LNCaP clone FGC (cell line): ENCODE results near the gene PARP14.

ENCODE experiments used
- DNase-seq: peaks from one replicate; pipeline ENCODE4 v3.0.0-alpha.2; 2011; ENCODE audit warnings: low read depth
- H3K4me3 ChIP-seq: 2 replicates; pipeline ENCODE4 v1.5.1; 2011; ENCODE audit warnings: mild to moderate bottlenecking, low read depth, low read length, control low read depth
- TF ChIP-seq, protein P1 (sequence below): IDR thresholded peaks from 2 replicates; pipeline ENCODE4 v1.5.1; 2012; ENCODE audit warnings: mild to moderate bottlenecking; ENCODE audit not compliant: control insufficient read depth, insufficient read depth; ENCODE audit errors: extremely low read depth

The PARP14 gene

DNA sequence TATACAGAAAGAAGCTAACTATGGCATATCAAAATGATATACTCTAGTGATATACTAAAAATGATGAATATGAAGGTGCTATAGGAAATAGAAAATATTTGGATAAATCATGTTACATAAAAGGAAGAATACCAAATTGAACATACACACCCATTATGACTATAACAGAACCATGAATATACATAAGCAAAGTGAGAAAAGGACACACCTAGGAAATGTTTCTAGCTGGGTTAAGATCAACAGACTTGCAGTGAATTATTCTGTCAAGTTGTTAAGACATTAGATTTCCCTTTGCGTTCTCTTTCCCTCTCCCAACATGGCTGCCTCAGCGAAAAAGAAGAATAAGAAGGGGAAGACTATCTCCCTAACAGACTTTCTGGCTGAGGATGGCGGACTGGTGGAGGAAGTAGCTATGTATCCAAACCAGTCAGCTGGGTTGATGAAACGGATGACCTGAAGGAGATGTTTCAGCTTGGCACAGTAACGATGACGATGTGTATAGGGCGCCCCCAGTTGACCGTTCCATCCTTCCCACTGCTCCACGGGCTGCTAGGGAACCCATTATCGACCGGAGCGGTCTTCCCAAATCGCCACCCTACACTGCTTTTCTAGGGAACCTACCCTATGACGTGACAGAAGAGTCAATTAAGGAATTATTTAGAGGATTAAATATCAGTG lies 20.2 kb upstream of the PARP14 start:
- no peak overlapping the region for H3K4me3 ChIP-seq
- TF ChIP-seq, protein P1, sequence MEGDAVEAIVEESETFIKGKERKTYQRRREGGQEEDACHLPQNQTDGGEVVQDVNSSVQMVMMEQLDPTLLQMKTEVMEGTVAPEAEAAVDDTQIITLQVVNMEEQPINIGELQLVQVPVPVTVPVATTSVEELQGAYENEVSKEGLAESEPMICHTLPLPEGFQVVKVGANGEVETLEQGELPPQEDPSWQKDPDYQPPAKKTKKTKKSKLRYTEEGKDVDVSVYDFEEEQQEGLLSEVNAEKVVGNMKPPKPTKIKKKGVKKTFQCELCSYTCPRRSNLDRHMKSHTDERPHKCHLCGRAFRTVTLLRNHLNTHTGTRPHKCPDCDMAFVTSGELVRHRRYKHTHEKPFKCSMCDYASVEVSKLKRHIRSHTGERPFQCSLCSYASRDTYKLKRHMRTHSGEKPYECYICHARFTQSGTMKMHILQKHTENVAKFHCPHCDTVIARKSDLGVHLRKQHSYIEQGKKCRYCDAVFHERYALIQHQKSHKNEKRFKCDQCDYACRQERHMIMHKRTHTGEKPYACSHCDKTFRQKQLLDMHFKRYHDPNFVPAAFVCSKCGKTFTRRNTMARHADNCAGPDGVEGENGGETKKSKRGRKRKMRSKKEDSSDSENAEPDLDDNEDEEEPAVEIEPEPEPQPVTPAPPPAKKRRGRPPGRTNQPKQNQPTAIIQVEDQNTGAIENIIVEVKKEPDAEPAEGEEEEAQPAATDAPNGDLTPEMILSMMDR: no peak
- DNase-seq: no peak

DNA sequence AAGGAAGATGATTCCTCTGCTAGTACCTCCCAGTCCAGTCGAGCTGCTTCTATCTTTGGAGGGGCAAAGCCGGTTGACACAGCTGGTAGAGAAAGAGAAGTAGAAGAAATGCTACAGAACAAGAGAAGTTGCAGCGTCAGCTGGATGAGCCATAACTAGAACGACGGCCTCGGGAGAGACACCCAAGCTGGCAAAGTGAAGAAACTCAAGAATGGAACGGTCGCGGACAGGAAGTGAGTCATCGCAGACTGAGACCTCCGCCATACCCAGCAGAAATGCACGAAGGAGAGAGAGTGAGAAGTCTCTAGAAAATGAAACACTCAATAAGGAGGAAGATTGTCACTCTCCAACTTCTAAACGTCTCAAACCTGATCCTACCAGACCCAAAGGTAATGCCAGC lies 19.0 kb upstream of the PARP14 start:
- TF ChIP-seq, protein P1: no peak
- H3K4me3 ChIP-seq: no peak overlapping the region
- DNase-seq: no peak

DNA sequence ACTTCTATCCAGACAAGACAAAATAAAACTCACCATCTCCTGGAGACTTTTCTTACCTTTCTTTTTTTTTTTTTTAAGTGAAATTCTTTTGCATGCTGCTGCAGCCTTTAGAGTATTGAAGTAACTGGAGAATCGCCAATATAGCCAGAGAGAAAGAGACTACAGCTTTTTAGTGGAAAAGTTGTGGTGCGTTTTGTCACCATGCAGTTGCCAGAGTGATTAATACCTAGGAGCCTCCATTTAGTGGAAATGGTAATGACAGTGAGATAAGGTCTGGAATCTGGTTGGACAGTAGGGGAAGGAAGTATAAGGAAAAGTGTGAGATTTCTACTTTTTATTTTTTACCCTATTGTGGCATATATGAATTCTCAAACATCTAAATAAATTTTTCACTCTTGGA lies 18.1 kb upstream of the PARP14 start:
- DNase-seq: no peak
- no peak overlapping the region for H3K4me3 ChIP-seq
- TF ChIP-seq, protein P1: no peak

DNA sequence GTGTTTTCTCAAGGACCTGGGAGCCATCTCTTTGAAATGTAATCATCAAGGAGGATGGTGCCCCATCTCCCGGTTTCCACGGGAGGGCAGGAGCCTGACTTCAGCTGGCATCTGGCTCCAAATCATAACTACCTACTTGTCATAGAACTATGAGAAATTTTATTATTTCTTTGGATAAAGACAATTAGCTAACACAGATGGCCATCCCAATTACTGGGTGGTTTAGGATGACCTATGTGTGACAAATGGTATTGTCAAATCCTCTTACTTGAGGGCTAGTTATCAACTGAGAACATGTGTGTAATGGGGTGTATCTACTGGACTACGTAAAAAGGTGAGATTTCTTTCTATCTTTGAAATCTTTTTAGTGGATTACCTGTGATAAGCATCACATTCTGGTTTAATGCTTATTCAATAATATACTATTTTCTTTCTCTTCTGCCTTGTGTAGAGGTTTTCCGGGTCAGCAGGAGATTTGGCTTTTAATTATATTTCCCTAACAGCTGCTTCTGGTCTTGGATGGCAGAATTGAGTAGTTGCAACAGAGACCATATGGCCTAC lies 15.3 kb upstream of the PARP14 start:
- TF ChIP-seq, protein P1: no peak
- no peak overlapping the region for H3K4me3 ChIP-seq
- DNase-seq: no peak

DNA sequence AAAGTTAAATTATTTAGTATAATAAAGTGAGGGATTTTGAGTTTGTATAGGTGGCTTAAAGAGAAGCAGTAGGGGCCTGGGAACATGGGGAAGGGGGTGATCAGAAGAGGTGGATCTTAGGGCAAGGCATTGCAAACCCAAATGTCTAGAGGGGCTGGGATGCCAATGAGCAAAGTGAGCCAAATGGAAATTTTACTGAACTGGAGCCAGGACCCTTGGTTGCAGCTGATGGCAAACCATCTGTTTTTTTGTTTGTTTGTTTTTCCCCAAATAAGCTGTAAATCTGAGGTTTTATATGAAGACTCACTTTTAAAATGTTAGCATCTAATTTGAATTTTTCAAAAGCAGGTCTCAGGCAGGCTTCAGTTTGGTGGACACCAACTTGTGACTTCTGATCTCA lies 14.8 kb upstream of the PARP14 start:
- H3K4me3 ChIP-seq: no peak overlapping the region
- TF ChIP-seq, protein P1: no peak
- no peak for DNase-seq

DNA sequence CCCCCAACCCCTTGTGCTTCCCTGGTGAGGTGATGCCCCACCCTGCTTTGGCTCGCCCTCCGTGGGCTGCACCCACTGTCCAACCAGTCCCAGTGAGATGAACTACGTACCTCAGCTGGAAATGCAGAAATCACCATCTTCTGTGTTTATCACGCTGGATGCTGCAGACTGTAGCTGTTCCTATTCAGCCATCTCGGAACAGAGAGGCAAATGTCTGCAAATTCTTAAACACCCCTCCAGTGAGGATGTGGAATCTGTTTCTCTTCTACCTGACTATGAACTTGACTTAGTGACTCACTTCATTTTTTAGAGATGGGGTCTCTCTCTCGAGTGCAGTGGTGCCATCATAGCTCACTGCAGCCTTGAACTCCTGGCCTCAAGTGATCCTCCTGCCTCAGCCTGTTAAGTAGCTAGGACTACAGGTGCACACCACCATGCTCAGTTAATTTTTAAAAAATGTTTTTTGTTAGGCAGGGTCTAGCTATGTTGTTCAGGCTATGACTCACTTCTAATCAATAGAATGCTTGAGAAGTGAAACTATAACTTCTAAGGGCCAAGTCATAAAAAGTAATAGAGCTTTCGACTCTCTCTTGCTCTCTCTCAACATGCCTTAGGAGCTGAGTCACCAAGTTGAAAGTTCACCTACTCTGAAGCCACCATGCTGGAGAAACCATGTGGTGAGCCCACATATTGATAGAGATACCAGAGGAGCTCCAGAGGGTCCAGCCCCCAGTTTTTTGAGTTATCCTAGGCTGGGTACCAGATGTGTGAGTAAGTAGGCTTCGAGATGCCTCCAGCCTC lies 11.5 kb upstream of the PARP14 start:
- H3K4me3 ChIP-seq: no peak overlapping the region
- TF ChIP-seq, protein P1: no peak
- no peak for DNase-seq
